Measurements from ENCODE around the gene CCNY. TPM values are rescaled to one million over a fixed set of nuclear protein-coding genes. Genes with fewer than 3 reads are reported as not detected.
A peak's percentile ranks its signal among the peaks of the same experiment; 100 is the strongest.

CCNY gene
- total and polyA plus RNA-seq, 12 donors, result 26.0 to 99.4 (median 88.9) TPM

DNA sequence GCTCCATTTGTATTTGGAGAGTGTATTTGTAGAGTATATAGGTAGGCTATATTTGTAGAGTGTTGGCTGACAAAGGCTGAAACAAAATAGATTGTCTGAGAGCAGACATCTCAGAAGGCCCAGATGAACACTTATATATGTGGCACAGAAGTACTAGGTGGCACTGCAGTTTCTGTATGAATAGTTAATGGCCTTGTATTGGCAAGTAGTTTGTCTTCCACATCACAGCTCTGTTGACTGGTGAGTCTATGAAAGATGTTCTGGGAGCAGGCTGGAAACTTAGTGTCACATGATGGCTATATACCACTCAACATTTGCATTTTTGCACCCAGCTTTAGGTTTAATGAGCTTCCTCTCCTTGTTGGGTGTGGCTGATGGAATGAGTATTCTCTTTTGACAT, 51.9 kb downstream of the CCNY start:
- DNase-seq (no peak), ATAC-seq (no peak)
- peak overlapping the region in 5 of 10 donors; percentile 53 to 94 (median 68) for H3K27ac ChIP-seq
- H3K9me3 ChIP-seq, result peaks cover 0 to 24% (median 9%) of the 10 kb centered on the region in 11 donors
- H3K36me3 ChIP-seq, result no peaks in the 10 kb centered on the region
- TF ChIP-seq, protein P1, sequence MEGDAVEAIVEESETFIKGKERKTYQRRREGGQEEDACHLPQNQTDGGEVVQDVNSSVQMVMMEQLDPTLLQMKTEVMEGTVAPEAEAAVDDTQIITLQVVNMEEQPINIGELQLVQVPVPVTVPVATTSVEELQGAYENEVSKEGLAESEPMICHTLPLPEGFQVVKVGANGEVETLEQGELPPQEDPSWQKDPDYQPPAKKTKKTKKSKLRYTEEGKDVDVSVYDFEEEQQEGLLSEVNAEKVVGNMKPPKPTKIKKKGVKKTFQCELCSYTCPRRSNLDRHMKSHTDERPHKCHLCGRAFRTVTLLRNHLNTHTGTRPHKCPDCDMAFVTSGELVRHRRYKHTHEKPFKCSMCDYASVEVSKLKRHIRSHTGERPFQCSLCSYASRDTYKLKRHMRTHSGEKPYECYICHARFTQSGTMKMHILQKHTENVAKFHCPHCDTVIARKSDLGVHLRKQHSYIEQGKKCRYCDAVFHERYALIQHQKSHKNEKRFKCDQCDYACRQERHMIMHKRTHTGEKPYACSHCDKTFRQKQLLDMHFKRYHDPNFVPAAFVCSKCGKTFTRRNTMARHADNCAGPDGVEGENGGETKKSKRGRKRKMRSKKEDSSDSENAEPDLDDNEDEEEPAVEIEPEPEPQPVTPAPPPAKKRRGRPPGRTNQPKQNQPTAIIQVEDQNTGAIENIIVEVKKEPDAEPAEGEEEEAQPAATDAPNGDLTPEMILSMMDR (IDR thresholded peaks at IDR 0.05), result no peak
- H3K4me1 ChIP-seq, result peaks cover 2 to 98% (median 74%) of the 10 kb centered on the region in 9 donors
- no peak overlapping the region for H3K4me3 ChIP-seq
- H3K27me3 ChIP-seq, result no peaks in the 10 kb centered on the region
- intact Hi-C loops (cut with DNase I), result no loop called here

DNA sequence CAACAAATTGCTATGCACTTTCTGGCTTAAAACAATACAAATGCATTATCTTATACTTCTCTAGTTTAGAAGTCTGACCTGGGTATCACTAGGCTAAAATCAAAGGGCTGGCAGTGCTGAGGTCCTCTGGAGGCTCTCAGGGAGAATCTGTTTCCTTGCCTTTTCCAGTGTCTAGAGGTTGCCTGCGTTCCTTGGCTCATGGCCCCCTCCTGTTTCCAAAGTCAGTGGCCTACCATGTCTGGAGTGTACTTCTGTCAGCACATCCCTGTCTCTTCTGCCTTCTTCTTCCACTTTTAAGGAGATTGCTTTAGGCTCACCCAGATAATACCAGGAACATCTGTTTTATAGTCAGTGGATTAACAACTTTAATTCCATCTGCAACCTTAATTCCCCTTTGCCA, 52.4 kb downstream of the CCNY start:
- Histone ChIP-seq H3K4me1 (peaks cover 2 to 98% (median 79%) of the 10 kb centered on the region in 9 donors), H3K27ac (peak overlapping the region in 2 of 10 donors; percentile 84 to 94), H3K4me3 (no peak overlapping the region), H3K27me3 (no peaks in the 10 kb centered on the region), H3K36me3 (no peaks in the 10 kb centered on the region), H3K9me3 (peaks cover 0 to 24% (median 9%) of the 10 kb centered on the region in 11 donors)
- TF ChIP-seq, protein P1 (IDR thresholded peaks at IDR 0.05), result no peak
- intact Hi-C loops (cut with DNase I), result no loop called here
- no peak for DNase-seq
- no peak for ATAC-seq
- WGBS, 2 donors, result 95 to 100% methylated on average over 1 of the region's 1 CpG

- Histone ChIP-seq H3K36me3 (no peaks in the 10 kb centered on the region), H3K4me3 (no peak overlapping the region), H3K9me3 (peaks cover 0 to 24% (median 9%) of the 10 kb centered on the region in 11 donors), H3K27ac (peak overlapping the region in 7 of 10 donors; percentile 1 to 69 (median 34)), H3K27me3 (no peaks in the 10 kb centered on the region), H3K4me1 (peaks cover 2 to 98% (median 80%) of the 10 kb centered on the region in 9 donors)
- TF ChIP-seq, protein P1 (IDR thresholded peaks at IDR 0.05), result no peak
- DNase-seq (no peak), ATAC-seq (peak in 1 of 8 donors; percentile 20)
- WGBS, 2 donors, result 49 to 58% methylated on average over 2 of the region's 2 CpGs
- intact Hi-C loops (cut with DNase I), result no loop called here
Observed at GRCh38 chr10:35390161-35390840, 54.0 kb downstream of the CCNY start.

- Histone ChIP-seq H3K4me1 (peaks cover 3 to 99% (median 81%) of the 10 kb centered on the region in 9 donors), H3K9me3 (peaks cover 0 to 24% (median 9%) of the 10 kb centered on the region in 11 donors), H3K36me3 (no peaks in the 10 kb centered on the region), H3K4me3 (no peak overlapping the region), H3K27me3 (no peaks in the 10 kb centered on the region), H3K27ac (peak overlapping the region in 6 of 10 donors; percentile 1 to 69 (median 28))
- 78 to 90% methylated on average over 2 of the region's 2 CpGs for WGBS, 2 donors
- ATAC-seq (no peak), DNase-seq (no peak)
- intact Hi-C loops (cut with DNase I), result no loop called here
- TF ChIP-seq, protein P1 (IDR thresholded peaks at IDR 0.05), result no peak
Observed at GRCh38 chr10:35390843-35391152, 54.5 kb downstream of the CCNY start.
